DMS53 treated with DMSO at 0.1 percent for 48 hours (cell line): ENCODE results near the gene DPYSL5.
"Not testable (repeated sequence)": the region's sequence is repeated elsewhere in the genome, so short reads cannot be mapped to it uniquely, and the experiment has no call there.

Experiments used
- DNase-seq: peaks from one replicate; lab custom pipeline; 2025; ENCODE audit not compliant: unreplicated experiment; lab: John Stamatoyannopoulos, UW

DPYSL5 gene

DNA sequence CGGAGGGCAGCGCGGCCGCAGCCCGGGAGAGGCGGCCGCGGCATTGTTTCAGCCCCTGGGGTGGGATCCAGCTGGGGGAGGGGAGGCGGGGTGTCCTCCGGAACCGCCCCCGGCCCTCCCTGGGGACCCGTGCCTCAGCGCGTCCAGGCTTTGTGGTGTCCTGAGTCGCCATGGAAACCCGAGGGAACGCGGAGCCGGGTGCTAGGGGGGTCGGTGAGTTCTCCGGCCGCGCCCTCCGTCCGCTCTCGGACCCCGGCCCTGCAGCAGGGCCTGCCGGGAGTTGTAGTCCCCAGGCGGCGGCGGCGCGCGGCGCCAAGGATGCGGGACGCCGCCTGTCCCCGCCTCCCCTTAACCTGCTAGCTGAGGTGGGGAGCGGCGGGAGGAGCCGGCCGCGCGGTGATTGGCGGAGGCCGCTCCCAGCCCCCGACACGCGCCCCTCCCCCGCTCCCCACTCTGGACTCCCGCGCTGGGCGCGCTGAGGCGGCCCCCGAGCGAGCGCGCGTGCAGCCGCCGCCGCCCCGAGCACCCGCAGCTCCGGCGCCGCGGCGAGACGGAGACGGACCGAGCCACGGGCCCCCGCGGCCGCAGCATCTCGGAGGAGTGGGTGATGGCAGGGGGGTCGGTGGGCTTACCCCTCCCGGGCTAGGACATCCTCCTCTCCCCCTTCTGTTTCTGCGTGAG is at the start of gene DPYSL5:
Gene DPYSL5 (plus strand): TSS at position 478 of the 681 bp plus-strand sequence. CDS start 50,368 bp downstream, outside the sequence.
- no peak for DNase-seq

GRCh38 chr2:26801328-26801727 is 46.6 kb upstream of the DPYSL5 start:
- DNase-seq = no peak

DNA sequence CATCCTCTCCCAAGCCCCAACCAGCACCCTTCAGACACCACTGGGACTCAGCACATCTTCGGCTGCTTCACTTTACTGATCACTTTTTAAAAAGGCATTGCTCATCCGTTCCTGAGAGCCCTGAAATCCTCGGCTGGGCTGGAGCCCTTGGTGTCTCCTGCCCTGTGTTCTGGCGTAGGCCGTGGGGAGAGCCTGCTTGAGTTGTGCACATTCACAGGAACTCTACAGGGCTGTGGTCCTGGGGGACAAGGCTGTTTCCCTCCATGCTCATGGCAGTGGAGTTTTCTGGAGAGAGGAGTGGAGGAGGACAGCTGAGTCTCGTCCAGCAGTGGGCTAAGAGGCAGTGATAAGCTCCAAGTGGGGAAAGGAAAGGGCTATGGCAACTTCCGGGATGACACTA is 46.1 kb upstream of the DPYSL5 start:
- no peak for DNase-seq

DNA sequence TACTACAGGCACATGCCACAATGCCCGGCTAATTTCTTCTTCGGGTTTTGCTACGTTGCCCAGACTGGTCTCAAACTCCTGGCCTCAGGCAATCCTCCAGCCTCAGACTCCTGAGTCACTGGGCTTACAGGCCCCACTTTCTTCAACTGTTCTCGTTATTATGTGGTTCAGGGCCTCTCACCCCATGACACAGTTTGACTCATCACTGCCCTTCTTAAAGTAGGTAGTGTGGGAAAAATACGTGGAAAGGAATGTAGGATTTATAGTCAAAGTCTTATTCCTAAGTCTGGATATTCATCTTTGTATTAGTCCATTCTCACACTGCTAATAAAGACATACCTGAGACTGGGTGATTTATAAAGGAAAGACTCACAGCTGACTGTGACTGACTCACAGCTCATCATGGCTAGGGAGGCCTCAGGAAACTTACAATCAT is 42.7 kb upstream of the DPYSL5 start:
- no peak for DNase-seq

DNA sequence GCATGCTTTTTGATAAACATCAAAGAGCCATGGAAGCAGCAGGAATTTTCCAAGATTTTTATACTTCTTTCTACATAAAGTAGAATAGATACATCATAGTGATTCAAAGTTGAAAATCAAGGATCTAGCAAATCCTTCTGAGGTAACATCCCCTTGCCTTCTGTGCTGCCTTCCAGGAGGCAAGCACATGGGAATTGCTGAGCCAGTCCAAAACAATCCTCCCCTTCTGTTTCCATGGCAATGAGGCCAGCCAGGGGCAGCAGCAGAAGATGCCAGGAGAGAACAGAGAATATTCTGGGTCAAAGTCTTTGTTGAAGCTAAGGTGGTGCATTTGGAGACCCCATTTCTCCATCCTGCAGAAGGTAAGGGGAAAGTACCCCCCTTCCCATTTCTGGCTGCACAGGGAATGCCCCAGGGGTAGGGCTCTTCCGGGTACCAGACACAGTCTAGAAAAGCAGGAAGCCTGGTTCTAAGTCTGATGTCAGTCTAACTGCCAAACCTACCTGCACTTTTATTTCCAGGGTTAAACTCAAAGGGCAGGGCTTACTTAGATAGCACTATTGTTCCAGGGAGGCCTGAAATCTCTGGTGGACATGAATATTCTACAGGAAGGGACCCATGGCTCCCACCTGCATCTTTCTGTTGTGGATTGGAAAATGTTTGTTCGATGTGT is 40.0 kb upstream of the DPYSL5 start:
- no peak for DNase-seq

- DNase-seq = no peak
Measured at GRCh38 chr2:26809211-26809610, 38.7 kb upstream of the DPYSL5 start.

DNA sequence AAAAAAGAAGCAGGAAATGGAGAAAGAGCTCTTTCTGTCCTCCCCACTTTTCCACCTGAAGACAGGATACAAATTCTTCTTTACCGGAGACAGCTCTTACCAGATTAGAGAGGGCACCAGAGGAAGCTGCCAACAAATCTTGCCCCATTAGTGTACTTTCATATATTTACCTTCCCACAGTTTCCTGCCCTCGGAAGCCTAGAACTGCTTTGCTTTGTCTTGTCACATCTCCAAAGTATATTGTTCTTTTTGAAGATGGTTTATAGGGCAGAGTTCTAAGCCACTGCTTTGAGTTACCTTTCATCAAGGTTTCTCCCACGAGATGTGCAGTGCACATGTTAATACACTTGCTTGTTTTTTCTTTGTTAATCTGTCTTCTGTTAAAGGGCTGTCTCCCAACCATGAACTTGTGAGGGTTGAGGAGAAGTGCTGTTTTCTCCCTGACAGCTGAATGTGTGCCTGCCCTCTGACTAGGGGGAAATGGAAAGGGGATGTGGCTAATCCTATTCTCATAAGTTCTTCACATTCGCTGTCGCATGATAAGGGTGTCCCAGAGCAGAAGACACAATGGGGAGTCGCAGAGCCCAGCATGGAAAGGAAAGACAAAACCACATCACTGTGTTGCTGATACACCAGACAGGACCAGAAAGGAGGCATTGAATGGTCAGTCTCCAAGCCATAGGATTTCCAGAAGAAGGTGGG is 37.9 kb upstream of the DPYSL5 start:
- DNase-seq = no peak

- DNase-seq = no peak
Measured at GRCh38 chr2:26811261-26811660, 36.7 kb upstream of the DPYSL5 start.

DNA sequence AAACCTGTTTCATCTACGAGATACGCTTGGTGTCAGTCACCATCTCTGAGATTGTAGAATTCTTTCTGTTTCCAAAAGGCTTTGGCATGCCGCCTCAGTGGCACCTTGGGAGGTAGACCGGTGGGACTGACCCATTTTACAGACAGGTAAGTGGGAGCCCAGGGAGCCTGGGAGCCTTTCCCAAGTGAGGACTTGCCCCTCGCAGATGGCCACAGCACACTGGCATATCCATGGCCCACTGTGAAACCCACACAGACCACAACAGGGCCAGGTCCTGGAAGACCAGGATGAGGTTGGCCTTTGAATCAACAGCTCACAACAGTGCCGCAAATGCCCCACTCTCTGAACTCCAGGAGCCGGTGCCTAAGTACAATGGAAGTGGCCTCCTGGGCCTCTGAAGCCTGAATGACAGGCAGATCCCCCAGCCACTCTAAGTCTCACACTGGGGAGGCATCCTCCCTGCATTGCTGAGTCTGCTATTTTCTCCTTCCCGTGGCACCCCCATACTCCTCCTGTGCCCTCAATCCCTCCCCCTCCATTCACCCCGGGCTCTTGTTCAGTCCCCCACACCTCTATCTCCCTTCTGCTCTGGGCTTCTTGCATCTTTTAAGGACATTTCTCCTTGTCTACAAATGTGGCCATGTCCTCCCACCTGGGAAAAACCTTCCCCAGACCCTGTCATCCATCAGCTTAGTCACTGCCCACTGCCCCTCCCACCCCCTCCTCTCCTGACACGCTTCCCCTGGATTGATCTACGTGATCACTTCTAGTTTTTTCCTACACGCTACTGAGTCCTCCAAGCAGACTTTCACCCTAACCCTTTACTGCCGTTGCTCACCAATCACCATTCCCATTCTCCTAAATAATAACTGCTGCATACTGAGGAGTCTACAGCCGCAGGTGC is 35.9 kb upstream of the DPYSL5 start:
- no peak for DNase-seq

GRCh38 chr2:26812731-26813130 is 35.2 kb upstream of the DPYSL5 start:
- no peak for DNase-seq

GRCh38 chr2:26814072-26814765 is 33.7 kb upstream of the DPYSL5 start:
- DNase-seq = not testable (repeated sequence)

DNA sequence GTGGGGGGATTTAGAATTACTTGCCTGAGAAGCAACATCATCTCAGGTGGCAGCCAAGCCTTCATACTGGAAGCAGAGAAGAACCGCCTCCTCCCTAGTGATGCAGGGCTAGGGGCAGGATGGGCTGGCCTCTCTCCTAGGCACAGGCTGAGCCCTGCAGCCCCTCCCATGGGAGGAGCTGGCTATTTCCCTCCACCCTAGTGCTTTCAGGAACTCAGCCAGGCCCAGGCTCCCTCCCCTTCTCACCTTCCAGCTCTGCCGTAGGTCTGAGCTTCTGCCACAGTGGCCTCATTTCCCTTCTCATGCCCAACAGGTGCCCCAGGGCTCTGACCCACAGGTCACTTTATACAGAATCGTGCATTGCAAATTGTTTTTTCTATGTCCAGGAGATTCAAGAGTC is 31.0 kb upstream of the DPYSL5 start:
- DNase-seq = no peak

- DNase-seq = no peak
Measured at GRCh38 chr2:26818255-26818654, 29.7 kb upstream of the DPYSL5 start.

- DNase-seq = no peak
Measured at GRCh38 chr2:26818972-26819371, 29.0 kb upstream of the DPYSL5 start.

- no peak for DNase-seq
Measured at GRCh38 chr2:26820932-26821331, 27.0 kb upstream of the DPYSL5 start.

DNA sequence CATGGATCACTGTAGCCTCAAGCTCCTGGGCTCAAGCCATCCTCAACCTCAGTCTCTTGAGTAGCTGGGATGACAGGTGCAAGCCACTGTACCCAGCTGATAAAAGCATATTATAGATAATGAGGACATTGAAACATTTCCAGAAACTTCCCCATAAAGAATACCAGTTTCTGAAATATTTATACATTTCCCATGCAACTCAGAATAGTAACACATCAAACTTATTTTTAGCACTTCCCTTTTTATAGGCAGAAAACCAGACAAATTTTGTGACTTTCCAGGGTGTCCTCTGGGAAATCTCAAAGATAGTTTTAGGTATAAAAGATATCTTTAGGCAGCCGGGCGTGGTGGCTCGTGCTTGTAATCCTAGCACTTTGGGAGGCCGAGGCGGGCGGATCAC is 25.1 kb upstream of the DPYSL5 start:
- no peak for DNase-seq

- no peak for DNase-seq
Measured at GRCh38 chr2:26838121-26838906, 9.6 kb upstream of the DPYSL5 start.

DNA sequence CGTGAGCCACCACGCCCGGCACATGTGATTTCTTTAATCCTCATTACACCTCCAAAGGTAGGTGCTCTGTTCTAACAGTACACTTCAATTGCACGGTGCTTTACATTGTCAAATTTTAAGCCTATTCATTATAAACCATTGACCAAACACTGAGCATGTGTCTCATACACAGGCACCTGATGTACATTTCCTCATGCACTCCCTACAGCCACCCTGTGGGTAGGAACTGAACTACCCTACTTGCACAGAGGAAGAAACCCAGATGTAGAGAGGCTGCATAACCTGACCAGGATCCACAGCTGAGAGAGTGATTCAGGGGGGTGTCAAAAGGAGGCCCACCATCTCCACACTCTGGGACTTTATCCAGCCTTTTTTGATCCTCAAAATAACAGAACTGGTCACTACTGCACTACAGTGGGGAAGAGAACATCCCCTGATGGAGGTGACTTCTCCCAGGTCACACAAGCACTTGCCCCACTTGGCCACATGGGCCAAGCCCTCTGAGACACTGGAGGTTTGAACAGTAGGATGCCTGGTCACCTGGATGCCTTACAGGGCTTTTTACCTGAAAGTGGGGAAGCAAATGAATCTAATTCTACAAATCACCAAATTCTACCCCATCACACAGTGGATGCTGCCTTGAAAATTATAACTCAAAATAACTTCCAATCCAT is 6.9 kb upstream of the DPYSL5 start:
- DNase-seq = no peak

- no peak for DNase-seq
Measured at GRCh38 chr2:26843041-26843440, 4.9 kb upstream of the DPYSL5 start.
